ENCODE data around the gene TFR2. TPM values are rescaled to one million over a fixed set of nuclear protein-coding genes. Genes with fewer than 3 reads are reported as not detected.

TFR2 gene
- total and polyA plus RNA-seq, 9 of the 15 experiments (the other 6 are each of a cell fraction or from before 2014, with no cell fraction given), result 3.8 to 123 (median 51.1) TPM

- TF ChIP-seq CTBP1 (IDR thresholded peaks at IDR 0.05; ENCODE audit: borderline replicate concordance) (no peak), ZSCAN32 (CRISPR knock-in tag; IDR thresholded peaks at IDR 0.05) (no peak), BMI1 (IDR thresholded peaks at IDR 0.05; ENCODE audit: low read length) (no peak), CEBPZ (IDR thresholded peaks at IDR 0.05; ENCODE audit: borderline replicate concordance, low read depth, low read length) (no peak), FOXP4 (CRISPR knock-in tag; IDR thresholded peaks at IDR 0.05; ENCODE audit: borderline replicate concordance) (peak; percentile 88; the same call in 1 of the 2 replicates), SIN3B (IDR thresholded peaks at IDR 0.05; ENCODE audit: low read depth) (0 out of 2 replicates have a peak, but pooled peaks have one; percentile 26), ARID4B (CRISPR knock-in tag; IDR thresholded peaks at IDR 0.05) (peak; percentile 95), ETV5 (CRISPR knock-in tag; IDR thresholded peaks at IDR 0.05; ENCODE audit: low read depth) (peak; percentile 86), BCLAF1 (IDR thresholded peaks at IDR 0.05; ENCODE audit: borderline replicate concordance in 1 of 2, control insufficient read depth in 1 of 2, low read depth in 2 of 2, low read length in 1 of 2) (no peak), ILK (tag; IDR thresholded peaks at IDR 0.05; ENCODE audit: borderline replicate concordance, low read depth) (no peak), WHSC1 (IDR thresholded peaks at IDR 0.05; ENCODE audit: low read length) (no peak)
Measured at GRCh38 chr7:100655908-100656674, 14.7 kb upstream of the TFR2 start, which contains the start of gene ACTL6B (continued).

Measured in K562 (cell line).